LNCaP clone FGC (cell line): ENCODE data around the gene MGAT2.
"Not testable (repeated sequence)": the region's sequence is repeated elsewhere in the genome, so short reads cannot be mapped to it uniquely, and the experiment has no call there.

ENCODE experiments used
- DNase-seq: peaks from one replicate; pipeline ENCODE4 v3.0.0-alpha.2; 2011; ENCODE audit warnings: low read depth
- H3K4me3 ChIP-seq: 2 replicates; pipeline ENCODE4 v1.5.1; 2011; ENCODE audit warnings: mild to moderate bottlenecking, low read depth, low read length, control low read depth
- TF ChIP-seq, protein P1 (sequence below): IDR thresholded peaks from 2 replicates; pipeline ENCODE4 v1.5.1; 2012; ENCODE audit warnings: mild to moderate bottlenecking; ENCODE audit not compliant: control insufficient read depth, insufficient read depth; ENCODE audit errors: extremely low read depth

MGAT2 gene

DNA sequence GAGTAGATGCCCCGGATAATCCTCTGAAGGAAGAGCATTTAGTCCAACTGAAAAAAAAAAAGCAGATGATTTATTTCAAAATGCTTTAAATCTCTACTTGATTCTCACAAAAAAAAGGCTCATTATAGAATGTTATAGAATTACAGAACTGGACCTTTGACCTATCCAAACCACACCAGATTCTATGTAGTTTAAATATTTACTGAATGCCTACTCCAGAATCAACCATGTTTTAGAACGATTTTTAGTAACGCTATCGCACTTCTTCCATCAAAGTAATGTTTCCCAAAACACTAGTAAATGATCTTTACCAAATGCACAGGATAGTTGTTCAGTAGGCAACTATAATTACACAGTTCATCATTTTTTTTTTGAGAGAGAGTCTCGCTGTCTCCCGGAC lies 37.0 kb upstream of the MGAT2 start:
- TF ChIP-seq, protein P1, sequence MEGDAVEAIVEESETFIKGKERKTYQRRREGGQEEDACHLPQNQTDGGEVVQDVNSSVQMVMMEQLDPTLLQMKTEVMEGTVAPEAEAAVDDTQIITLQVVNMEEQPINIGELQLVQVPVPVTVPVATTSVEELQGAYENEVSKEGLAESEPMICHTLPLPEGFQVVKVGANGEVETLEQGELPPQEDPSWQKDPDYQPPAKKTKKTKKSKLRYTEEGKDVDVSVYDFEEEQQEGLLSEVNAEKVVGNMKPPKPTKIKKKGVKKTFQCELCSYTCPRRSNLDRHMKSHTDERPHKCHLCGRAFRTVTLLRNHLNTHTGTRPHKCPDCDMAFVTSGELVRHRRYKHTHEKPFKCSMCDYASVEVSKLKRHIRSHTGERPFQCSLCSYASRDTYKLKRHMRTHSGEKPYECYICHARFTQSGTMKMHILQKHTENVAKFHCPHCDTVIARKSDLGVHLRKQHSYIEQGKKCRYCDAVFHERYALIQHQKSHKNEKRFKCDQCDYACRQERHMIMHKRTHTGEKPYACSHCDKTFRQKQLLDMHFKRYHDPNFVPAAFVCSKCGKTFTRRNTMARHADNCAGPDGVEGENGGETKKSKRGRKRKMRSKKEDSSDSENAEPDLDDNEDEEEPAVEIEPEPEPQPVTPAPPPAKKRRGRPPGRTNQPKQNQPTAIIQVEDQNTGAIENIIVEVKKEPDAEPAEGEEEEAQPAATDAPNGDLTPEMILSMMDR, result no peak
- no peak overlapping the region for H3K4me3 ChIP-seq
- no peak for DNase-seq

DNA sequence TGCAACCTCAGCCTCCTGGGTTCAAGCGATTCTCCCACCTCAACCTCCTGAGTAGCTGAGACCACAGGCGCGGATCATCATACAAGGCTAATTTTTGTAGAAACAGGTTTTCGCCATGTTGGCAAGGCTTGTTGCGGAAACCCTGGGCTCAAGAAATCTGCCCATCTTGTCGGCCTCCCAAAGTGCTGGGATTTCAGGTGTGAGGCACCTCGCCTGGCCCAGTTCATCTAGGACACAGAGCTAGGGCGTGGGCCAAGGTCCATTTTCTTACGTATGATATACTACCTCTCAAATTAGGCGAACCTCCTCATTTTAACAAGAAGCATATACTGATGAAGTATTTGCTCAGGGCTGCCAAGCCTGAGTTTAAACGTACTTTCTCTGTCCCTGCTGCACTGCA lies 36.5 kb upstream of the MGAT2 start:
- no peak for DNase-seq

DNA sequence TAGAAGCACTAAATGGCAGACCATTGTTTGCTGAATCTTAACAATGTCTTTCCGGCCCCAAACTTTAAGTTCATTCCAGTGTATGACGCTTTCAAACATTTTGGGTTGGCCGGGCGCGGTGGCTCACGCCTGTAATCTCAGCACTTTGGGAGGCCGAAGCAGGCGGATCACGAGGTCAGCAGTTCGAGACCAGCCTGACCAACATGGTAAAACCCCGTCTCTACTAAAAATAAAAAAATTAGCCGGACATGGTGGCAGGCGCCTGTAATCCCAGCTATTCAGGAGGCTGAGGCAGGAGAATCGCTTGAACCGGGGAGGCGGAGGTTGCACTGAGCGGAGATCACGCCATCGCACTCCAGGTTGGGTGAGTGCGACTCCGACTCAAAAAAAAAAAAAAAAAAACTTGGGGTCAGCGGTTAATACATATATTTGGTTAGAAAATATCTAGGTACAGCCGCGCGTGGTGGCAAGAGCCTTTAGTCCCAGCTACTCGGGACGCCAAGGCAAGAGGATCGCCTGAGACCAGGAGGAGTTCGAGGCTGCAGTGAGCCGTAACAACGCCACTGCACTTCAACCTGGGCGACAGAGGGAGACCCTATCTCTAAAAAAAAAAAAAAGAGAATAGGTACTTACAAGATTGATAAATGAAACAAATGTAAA lies 35.5 kb upstream of the MGAT2 start:
- H3K4me3 ChIP-seq, result peak overlapping the region; percentile 99
- not testable (repeated sequence) for DNase-seq

More for the DNA sequence above, 36.5 kb upstream of the MGAT2 start:
- H3K4me3 ChIP-seq, result peak overlapping the region; percentile 99
- TF ChIP-seq, protein P1, result no peak

DNA sequence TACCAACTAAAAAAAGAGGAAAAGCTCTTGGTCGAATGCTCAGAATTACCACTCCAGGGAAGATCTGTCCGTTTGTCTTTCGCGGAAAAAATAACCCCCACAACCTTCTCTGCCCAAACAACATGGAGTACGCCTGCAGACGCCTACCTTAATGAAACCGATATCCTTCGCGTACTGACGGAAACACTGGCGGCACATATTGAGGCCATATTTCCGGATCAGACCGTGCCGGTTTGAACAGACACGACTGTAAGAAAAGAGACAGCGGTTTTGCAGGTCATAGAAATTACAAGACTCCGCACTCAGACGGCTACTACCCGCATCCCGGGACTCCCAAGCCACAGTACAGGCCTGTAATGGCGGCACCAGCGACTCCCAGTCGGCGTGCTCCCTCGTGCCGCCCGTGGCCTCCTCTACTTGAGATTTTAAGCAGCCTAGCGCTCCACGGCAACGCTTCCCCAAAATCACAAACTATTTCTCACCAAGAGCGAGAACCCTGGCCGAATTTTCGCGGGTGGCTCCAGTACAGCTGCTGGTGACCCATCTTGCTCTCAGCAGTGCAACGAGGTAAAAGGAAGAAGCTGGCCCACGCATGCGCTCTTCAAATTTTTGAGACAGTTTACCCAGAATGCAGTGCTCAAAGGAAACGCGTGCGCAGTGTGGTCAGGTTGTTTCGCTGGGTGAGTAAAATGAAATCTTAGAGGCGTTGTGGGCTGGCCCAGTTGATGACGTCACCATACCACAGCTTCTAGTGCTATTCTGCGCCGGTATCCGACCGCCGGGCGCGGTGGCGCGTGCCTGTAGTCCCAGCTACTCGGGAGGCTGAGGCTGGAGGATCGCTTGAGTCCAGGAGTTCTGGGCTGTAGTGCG lies 34.6 kb upstream of the MGAT2 start, which contains the start of gene RPS29:
Gene RPS29 (minus strand): TSS at position 578 of the 870 bp plus-strand sequence. CDS start 34 bp downstream, at position 544.
- H3K4me3 ChIP-seq, result peak within 1 kb of the TSS; percentile 99
- peak; percentile 98 for DNase-seq
- TF ChIP-seq, protein P1, result no peak

DNA sequence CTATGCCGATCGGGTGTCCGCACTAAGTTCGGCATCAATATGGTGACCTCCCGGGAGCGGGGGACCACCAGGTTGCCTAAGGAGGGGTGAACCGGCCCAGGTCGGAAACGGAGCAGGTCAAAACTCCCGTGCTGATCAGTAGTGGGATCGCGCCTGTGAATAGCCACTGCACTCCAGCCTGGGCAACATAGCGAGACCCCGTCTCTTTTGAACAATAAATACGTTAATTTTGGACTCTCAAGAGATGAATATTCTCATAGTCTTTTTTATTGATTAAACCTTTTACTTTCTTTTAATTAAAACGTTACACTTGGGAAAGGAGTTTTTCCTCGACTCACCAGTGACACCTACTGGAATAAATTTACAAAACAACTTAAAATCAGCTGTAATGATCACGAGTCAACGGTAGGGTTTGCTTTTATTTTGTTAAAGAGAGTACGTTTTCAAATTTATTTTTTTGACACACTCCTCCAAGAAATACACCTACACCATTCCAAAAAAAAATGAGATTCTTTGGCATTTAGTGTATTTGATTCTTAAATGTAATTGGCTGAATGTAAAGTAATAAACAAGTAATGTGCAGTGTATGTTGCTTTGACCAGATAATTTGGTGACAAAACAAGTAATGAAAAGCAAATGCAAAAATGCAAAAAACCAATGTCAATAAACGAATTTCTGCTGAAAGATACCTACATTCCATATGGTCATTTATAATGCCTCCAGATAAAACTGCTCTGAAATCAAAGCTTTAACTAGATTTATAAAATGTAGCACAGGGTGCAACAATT lies 33.7 kb upstream of the MGAT2 start:
- peak overlapping the region; percentile 99 for H3K4me3 ChIP-seq
- TF ChIP-seq, protein P1, result peak; percentile 81
- peak; percentile 56 for DNase-seq

DNA sequence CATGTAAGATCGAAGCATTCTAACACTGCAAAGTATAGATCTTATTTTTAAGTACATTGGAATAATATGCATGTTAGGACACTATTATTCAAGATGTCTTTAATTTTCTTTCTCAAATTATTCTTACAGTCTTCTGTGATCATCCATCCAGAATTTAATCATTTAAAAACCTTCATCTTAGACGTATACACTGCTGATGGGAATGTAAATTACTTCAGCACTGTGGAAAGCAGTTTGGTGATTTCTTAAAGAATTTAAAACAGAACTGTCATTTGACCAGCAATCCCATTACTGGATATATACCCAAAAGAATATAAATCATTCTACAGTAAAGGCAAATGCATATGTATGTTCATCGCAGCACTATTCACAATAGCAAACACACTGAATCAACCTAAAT lies 31.2 kb upstream of the MGAT2 start:
- DNase-seq, result no peak
- TF ChIP-seq, protein P1, result no peak

DNA sequence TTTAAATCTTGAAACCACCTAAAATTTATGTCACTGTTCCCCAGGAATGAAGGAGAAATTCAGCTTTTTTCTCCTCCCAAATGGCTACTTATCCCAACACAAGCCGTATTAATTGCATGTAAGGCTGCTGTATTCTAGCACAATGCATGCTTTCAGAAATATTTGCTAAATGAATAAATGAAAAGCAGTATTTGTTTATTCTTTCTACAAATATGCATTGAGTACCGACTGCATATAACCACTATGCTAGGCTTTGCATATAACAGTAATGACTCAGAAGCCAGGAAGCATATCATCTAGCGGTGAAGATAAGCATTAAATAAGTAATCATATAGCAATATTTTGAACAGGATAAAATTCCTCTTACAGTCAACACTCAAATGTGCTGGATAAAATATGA lies 27.6 kb upstream of the MGAT2 start:
- H3K4me3 ChIP-seq, result no peak overlapping the region
- TF ChIP-seq, protein P1, result no peak
- no peak for DNase-seq

More for the DNA sequence above, 31.2 kb upstream of the MGAT2 start:
- no peak overlapping the region for H3K4me3 ChIP-seq
